ENCODE results near the gene AGBL4.

AGBL4 gene

DNA sequence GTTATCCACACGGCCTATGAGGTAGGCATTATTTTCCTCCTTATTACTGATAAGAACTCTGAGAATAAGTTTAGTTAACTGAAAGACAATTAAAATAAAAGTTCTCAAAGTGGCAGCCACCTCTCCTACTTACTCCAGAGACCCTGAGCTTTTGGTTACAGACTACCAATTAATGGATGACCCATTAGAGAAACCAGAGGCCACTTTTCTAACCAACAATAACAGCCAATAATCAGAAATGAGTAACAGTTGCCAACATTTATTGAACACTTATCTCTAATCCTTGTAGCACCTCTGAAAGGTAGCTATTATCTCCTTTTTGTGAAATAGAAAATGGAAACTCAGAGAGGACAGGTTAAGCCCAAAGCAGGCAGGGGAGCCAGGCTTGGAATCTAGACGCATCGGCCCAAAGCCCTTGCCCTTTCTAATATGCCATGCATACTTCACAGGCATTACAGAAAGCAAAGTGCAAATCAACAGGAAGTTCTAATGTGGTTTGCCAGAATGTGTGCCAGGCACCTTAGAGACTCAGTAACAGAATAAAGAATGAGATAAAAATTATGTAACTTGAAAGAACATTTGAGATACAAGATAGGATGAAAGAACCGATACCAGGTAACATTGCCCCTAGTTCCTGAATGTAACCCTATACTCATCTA is 1297.1 kb downstream of the AGBL4 start:
- no peaks in the 10 kb centered on the region for H3K4me1 ChIP-seq
- H3K27me3 ChIP-seq = no peaks in the 10 kb centered on the region
- no peak overlapping the region for H3K4me3 ChIP-seq
- intact Hi-C loops (cut with DNase I; ENCODE audit: low total_unique reads) = no loop called here
- H3K27ac ChIP-seq = no peak overlapping the region
- TF ChIP-seq, protein P1, sequence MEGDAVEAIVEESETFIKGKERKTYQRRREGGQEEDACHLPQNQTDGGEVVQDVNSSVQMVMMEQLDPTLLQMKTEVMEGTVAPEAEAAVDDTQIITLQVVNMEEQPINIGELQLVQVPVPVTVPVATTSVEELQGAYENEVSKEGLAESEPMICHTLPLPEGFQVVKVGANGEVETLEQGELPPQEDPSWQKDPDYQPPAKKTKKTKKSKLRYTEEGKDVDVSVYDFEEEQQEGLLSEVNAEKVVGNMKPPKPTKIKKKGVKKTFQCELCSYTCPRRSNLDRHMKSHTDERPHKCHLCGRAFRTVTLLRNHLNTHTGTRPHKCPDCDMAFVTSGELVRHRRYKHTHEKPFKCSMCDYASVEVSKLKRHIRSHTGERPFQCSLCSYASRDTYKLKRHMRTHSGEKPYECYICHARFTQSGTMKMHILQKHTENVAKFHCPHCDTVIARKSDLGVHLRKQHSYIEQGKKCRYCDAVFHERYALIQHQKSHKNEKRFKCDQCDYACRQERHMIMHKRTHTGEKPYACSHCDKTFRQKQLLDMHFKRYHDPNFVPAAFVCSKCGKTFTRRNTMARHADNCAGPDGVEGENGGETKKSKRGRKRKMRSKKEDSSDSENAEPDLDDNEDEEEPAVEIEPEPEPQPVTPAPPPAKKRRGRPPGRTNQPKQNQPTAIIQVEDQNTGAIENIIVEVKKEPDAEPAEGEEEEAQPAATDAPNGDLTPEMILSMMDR (IDR thresholded peaks at IDR 0.05) = no peak
- H3K9me3 ChIP-seq = no peaks in the 10 kb centered on the region
- peaks cover 3 to 39% (median 9%) of the 10 kb centered on the region in 3 donors for H3K36me3 ChIP-seq
- DNase-seq = no peak

DNA sequence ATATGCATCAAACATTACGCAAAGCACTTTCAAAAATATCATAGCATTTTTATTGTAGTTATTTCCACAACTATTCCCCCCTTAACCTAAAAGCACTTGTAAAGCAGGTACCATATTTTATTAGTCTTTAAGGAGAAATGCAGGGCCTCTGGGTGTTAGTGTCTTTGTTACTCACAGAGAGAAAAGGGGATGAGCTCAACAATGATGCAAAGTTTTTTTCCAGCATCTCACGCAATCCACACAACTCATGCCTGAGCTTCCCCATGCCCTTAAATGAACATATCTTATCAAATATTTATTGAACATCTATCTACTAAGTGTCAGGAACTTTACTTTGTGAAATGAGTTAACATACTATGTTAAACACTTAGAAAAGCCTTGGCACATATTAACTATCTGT is 1297.6 kb downstream of the AGBL4 start:
- Histone ChIP-seq H3K4me3 (no peak overlapping the region), H3K27me3 (no peaks in the 10 kb centered on the region), H3K27ac (no peak overlapping the region), H3K9me3 (no peaks in the 10 kb centered on the region), H3K4me1 (no peaks in the 10 kb centered on the region), H3K36me3 (peaks cover 3 to 33% (median 6%) of the 10 kb centered on the region in 3 donors)
- intact Hi-C loops (cut with DNase I; ENCODE audit: low total_unique reads) = no loop called here
- DNase-seq = no peak
- TF ChIP-seq, protein P1 (IDR thresholded peaks at IDR 0.05) = no peak

DNA sequence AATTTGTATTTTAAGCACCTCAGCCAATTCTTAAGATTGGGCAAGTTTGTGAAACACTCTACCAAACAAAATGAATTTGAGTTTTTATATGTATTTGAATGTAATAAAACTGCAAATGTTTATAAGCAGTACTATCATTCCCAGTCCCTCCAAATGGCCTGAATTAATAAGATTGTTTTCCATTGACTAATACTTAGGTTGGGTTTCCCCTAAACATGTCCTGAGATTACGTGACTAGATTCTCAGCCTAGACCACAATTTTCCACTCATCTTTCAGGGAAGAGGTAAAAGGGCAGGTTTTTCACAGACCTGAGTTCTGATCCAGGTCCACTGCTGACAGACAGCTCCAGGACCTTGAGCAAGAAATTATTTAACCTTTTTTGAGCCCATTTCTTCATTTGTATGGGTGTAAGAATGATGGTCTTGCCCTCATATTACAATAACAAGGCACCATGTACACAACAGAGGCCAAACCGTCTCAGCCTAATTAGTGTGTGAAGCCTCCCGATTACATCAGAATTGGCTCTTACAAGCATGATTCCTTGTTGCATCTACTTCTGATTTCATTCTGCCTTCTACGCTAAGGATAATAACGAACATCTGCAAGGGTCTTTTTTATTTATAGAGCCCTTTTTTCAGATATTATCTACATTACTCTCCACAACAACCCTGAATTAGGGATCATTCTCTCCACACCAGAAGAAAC is 1298.3 kb downstream of the AGBL4 start:
- DNase-seq = no peak
- H3K4me3 ChIP-seq = no peak overlapping the region
- intact Hi-C loops (cut with DNase I; ENCODE audit: low total_unique reads) = no loop called here
- no peaks in the 10 kb centered on the region for H3K27me3 ChIP-seq
- TF ChIP-seq, protein P1 (IDR thresholded peaks at IDR 0.05) = no peak
- H3K36me3 ChIP-seq = peaks cover 3 to 30% (median 6%) of the 10 kb centered on the region in 3 donors
- no peaks in the 10 kb centered on the region for H3K9me3 ChIP-seq
- no peak overlapping the region for H3K27ac ChIP-seq
- H3K4me1 ChIP-seq = no peaks in the 10 kb centered on the region

DNA sequence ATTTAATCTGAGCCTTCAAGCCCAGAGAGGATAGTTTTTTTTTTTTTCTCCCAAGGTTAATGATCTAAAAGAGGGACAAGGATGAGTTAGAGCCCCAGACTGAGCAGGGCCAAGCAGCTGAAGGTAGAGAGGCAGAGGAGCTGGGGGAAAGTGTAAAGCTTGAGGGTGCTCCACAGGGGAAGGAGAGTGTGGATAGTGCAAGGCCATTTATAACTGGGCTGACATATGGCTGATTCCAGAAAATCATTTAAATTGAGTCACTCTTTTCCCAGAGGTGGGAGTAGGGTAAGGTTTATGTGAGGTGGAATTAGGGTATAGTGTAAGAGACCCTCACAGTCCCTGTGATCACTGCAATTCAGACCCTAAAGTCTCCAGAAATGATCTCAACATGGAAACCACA is 1302.8 kb downstream of the AGBL4 start:
- H3K4me1 ChIP-seq = no peaks in the 10 kb centered on the region
- H3K36me3 ChIP-seq = no peaks in the 10 kb centered on the region
- H3K27ac ChIP-seq = no peak overlapping the region
- H3K9me3 ChIP-seq = no peaks in the 10 kb centered on the region
- TF ChIP-seq, protein P1 (IDR thresholded peaks at IDR 0.05) = no peak
- H3K27me3 ChIP-seq = no peaks in the 10 kb centered on the region
- no peak for DNase-seq
- no peak overlapping the region for H3K4me3 ChIP-seq
- intact Hi-C loops (cut with DNase I; ENCODE audit: low total_unique reads) = no loop called here

DNA sequence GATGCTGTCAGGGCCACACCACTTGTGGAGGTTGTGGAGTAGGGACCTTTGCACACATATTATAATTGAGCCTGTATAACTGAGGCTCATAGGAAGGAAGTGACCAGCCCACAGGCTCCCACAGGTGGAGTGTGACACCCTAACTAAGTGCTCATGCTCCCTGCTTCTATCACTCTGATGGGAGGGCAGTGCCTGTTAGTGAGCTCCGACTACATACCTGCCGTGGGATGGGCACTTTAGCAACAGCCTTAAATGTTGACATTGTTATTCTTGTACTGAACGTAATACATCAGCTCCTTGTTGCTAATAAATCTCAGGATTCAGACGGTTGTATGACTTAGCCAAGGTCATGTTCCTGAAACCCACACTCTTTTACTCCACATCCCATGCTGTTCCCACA is 1305.0 kb downstream of the AGBL4 start:
- no peak overlapping the region for H3K4me3 ChIP-seq
- H3K9me3 ChIP-seq = no peaks in the 10 kb centered on the region
- intact Hi-C loops (cut with DNase I; ENCODE audit: low total_unique reads) = no loop called here
- H3K27ac ChIP-seq = no peak overlapping the region
- no peaks in the 10 kb centered on the region for H3K36me3 ChIP-seq
- no peaks in the 10 kb centered on the region for H3K4me1 ChIP-seq
- no peaks in the 10 kb centered on the region for H3K27me3 ChIP-seq
- TF ChIP-seq, protein P1 (IDR thresholded peaks at IDR 0.05) = no peak
- DNase-seq = no peak
